ENCODE measurements around the gene FARP1.

FARP1 gene

DNA sequence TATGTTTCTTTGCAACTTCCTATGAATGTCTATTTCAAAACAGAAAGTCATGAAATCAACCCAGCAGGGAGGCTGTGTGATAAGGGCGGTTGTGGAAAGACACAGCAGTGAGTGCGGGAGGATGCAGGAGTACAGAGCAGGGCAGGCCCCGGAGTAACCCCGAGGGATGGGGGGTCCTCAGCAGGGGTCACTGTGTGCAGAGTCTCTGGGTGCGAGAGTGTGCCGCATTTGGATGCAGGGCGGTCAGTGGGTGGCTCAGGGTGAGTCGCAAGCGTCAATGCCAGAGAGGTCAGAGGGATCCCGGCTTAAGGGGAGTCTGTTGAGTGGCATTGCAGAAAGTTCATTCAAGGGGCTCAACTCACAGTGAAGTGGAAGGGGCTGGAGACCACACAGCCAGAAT, 286.2 kb downstream of the FARP1 start:
- H3K4me3 ChIP-seq (replicated peaks; ENCODE audit: low read depth, low read length) = no peak overlapping the region
- TF ChIP-seq, protein P1, sequence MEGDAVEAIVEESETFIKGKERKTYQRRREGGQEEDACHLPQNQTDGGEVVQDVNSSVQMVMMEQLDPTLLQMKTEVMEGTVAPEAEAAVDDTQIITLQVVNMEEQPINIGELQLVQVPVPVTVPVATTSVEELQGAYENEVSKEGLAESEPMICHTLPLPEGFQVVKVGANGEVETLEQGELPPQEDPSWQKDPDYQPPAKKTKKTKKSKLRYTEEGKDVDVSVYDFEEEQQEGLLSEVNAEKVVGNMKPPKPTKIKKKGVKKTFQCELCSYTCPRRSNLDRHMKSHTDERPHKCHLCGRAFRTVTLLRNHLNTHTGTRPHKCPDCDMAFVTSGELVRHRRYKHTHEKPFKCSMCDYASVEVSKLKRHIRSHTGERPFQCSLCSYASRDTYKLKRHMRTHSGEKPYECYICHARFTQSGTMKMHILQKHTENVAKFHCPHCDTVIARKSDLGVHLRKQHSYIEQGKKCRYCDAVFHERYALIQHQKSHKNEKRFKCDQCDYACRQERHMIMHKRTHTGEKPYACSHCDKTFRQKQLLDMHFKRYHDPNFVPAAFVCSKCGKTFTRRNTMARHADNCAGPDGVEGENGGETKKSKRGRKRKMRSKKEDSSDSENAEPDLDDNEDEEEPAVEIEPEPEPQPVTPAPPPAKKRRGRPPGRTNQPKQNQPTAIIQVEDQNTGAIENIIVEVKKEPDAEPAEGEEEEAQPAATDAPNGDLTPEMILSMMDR (IDR thresholded peaks at IDR 0.05; ENCODE audit: low read length, missing control alignments) = no peak
- no peak for DNase-seq (ENCODE audit: low read depth)

DNA sequence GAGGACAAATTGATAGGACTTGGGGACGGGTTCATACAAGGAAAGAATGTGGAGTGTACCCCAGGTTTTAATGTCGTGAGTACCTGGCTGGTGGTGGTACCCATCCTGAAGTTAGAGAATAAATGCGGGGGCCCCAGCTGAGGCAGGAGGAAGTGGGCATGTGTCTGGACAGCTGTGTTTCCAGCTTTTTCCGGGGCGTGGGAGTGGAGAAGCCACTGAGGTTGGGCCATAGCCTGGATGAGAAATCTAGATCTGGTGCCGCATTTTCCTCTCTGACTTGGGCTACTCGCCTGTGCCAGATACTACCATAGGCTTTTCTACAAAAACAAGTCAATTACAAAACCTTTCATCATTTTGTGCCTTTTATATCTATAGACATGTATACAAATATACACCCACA, 286.6 kb downstream of the FARP1 start:
- no peak for DNase-seq (ENCODE audit: low read depth)
- no peak overlapping the region for H3K4me3 ChIP-seq (replicated peaks; ENCODE audit: low read depth, low read length)
- TF ChIP-seq, protein P1 (IDR thresholded peaks at IDR 0.05; ENCODE audit: low read length, missing control alignments) = no peak

DNA sequence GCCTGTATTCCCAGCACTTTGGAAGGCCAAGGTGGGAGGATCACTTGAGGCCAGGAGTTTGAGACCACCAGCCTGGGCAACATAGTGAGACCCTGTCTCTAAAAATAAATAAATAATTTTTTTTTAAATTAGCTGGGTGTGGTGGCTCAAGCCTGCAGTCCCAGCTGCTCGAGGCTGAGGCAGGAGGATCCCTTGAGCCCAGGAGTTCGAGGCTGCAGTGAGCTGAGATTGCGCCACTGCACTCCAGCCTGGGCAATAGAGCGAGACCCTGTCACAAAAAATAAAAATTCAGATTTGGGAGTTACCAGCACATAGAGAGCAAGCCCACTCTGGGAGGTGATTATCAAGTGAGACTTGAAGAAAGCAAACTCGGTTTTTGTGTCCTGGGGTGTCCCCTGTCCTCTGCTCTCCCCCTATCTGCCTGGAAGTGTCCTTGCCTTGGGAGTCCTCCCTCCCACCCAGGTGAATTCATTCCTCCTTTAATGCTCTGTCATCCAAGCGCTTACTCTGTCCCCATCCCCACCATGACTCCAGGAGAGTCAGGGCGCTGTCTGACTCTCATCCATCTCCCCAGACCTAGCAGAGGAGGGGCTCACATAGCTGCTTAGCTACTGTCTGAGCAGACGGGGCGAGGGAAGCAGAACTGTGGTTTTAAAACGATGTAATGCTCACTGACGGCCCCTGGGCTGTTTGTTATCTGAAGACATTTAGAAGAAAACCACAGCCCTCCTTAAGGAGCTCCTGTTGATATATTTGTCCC, 287.3 kb downstream of the FARP1 start:
- no peak for DNase-seq (ENCODE audit: low read depth)
- TF ChIP-seq, protein P1 (IDR thresholded peaks at IDR 0.05; ENCODE audit: low read length, missing control alignments) = no peak

DNA sequence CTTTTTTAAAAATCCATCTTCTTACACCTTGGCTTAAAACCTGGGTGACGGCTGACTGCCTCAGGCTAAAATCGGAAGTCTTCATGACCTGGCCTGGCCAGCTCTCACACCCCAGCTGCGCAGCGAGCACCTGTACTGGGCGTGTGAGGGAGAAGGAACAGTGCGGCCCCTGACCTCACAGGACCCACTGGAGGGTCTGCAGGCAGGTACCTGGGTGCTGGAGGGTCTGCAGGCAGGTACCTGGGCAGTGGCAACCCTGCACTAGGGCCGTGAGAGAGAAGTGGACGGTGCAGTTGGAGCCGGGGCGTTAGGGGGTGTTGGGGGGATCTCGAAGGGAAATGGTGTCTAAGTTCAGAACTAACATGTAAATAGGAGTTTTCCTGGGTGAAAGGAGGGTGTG, 289.7 kb downstream of the FARP1 start:
- TF ChIP-seq, protein P1 (IDR thresholded peaks at IDR 0.05; ENCODE audit: low read length, missing control alignments) = no peak
- DNase-seq (ENCODE audit: low read depth) = no peak
- H3K4me3 ChIP-seq (replicated peaks; ENCODE audit: low read depth, low read length) = no peak overlapping the region

More for the DNA sequence above, 287.3 kb downstream of the FARP1 start:
- H3K4me3 ChIP-seq (replicated peaks; ENCODE audit: low read depth, low read length) = no peak overlapping the region

DNA sequence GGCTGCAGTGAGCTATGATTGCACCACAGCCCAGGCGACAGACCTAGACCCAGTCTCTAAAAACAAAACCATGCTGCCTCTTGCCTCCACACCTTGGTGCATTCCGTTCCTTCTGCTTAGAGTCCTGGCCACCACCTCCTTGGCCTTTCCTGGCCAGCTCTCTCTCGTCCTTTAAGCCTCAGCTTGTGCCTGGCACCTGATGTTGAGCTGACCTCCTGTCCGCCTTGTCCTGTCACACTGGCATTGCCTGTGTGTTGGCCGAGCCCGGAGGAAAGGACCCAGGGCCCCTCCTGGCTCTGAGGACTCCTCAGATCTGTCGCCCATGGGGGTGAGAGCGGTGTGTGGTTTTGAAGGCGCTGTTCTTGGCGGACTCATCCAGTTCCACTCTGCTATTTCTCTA, 290.8 kb downstream of the FARP1 start:
- H3K4me3 ChIP-seq (replicated peaks; ENCODE audit: low read depth, low read length) = no peak overlapping the region
- DNase-seq (ENCODE audit: low read depth) = no peak
- TF ChIP-seq, protein P1 (IDR thresholded peaks at IDR 0.05; ENCODE audit: low read length, missing control alignments) = no peak

DNA sequence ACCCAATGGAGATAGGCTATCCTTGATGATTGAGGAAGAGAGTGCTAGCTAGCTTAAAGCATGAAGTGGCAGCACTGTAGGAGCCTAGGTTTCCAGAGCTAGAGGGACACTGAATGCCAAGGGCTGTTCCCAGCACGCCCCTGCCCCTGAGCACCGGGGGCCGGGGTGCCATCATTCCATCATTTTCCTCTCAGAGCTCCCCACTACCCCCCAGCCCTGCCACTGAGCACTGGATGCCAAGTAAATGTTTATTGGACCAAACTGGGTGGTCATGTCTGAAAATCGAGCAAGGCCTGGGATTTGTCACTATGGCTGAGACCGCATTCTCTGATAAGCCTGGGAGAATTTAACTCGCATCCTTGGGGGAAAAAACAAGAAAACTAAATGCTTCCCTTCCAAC, 291.2 kb downstream of the FARP1 start:
- no peak overlapping the region for H3K4me3 ChIP-seq (replicated peaks; ENCODE audit: low read depth, low read length)
- no peak for DNase-seq (ENCODE audit: low read depth)
- TF ChIP-seq, protein P1 (IDR thresholded peaks at IDR 0.05; ENCODE audit: low read length, missing control alignments) = no peak

DNA sequence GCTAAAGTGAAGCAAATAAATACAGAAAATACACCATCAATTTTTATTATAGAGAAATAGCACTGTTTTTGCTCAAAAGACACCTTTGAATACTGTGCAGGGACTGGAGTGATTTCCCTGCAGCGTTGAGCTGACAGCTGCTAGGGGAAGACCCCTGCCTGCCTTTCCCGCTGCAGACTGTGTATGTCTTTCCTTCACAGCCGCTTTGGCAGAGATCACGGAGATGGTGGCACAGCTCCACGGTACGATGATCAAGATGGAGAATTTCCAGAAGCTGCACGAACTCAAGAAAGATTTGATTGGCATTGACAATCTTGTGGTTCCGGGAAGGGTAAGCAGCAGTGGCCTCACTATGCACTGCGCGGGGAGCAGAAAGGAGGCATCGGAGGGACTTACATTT, 292.5 kb downstream of the FARP1 start:
- H3K4me3 ChIP-seq (replicated peaks; ENCODE audit: low read depth, low read length) = no peak overlapping the region
- DNase-seq (ENCODE audit: low read depth) = no peak
- TF ChIP-seq, protein P1 (IDR thresholded peaks at IDR 0.05; ENCODE audit: low read length, missing control alignments) = no peak
